ENCODE results near the gene NMT1. TPM values are rescaled to one million over a fixed set of nuclear protein-coding genes. Genes with fewer than 3 reads are reported as not detected.

The NMT1 gene
- total RNA-seq, 2 experiments from 2014 or later: 61.1 to 62.2 TPM

GRCh38 chr17:45156242-45156641, 95.1 kb downstream of the NMT1 start:
- Mint-ChIP-seq H3K4me1 (ENCODE audit: low read depth) (peaks cover 43% of the 10 kb centered on the region), H3K27me3 (no peaks in the 10 kb centered on the region), H3K9me3 (no peaks in the 10 kb centered on the region), H3K4me3 (no peak overlapping the region), H3K36me3 (ENCODE audit: low read depth) (peaks cover 23% of the 10 kb centered on the region), H3K27ac (no peak overlapping the region)
- no peak overlapping the region for H3K4me3 ChIP-seq (ENCODE audit: low read length)
- peaks cover 3% of the 10 kb centered on the region for H3K36me3 ChIP-seq (ENCODE audit: insufficient read depth, low read length)
- no peaks in the 10 kb centered on the region for H3K27me3 ChIP-seq (ENCODE audit: control insufficient read depth in 1 of 2, insufficient read depth in 2 of 2, low read length in 2 of 2)
- ChIA-PET CTCF (interaction anchor here (2.1 kb wide), 1 partner anchor 21 kb away, joined by 22 read pairs; the partner anchor contains the start of gene ACBD4), POLR2A (interaction anchor here (0.9 to 1.2 kb wide), 2 partner anchors 21 to 32 kb away, joined by 3 to 4 read pairs; partner anchors contain the start of gene ACBD4)
- no peak for TF ChIP-seq CTCF (IDR thresholded peaks at IDR 0.05)
- DNase-seq (no peak), ATAC-seq (ENCODE audit: poor library complexity) (no peak)
- no peaks in the 10 kb centered on the region for H3K9me3 ChIP-seq (ENCODE audit: control insufficient read depth in 1 of 2, insufficient read depth in 1 of 2, low read length in 2 of 2)
- intact Hi-C loops (cut with DNase I, micrococcal nuclease): no loop called here
- no peak overlapping the region for H3K27ac ChIP-seq (ENCODE audit: low read depth in 1 of 2, low read length in 2 of 2)
- H3K4me1 ChIP-seq (ENCODE audit: insufficient read depth, low read length): peaks cover 37% of the 10 kb centered on the region

Small RNA genes within 50 kb of the gene (microRNA-seq; reads per million reads assigned to microRNA genes)
- gene MIR6784 (ENCODE audit: borderline microRNAs expressed, borderline replicate concordance): not detected

Other genes with a start within 250 kb of the NMT1 start
- not detected for gene GJC1, start 231.0 kb upstream of the NMT1 start, total RNA-seq
- gene HIGD1B, start 213.4 kb upstream of the NMT1 start, total RNA-seq: not detected
- gene EFTUD2, start 161.9 kb upstream of the NMT1 start, total RNA-seq: 100 to 1,000 TPM; 105 to 112 TPM
- not detected for gene GFAP, start 145.8 kb upstream of the NMT1 start, total RNA-seq
- gene KIF18B, start 113.5 kb upstream of the NMT1 start, total RNA-seq: under 1 TPM; 0.05 to 0.08 TPM
- not detected for gene C1QL1, start 93.0 kb upstream of the NMT1 start, total RNA-seq
- 10 to 100 TPM; 11.6 to 12.2 TPM for gene DCAKD, start 9.7 kb upstream of the NMT1 start, total RNA-seq
- gene PLCD3, start 71.2 kb downstream of the NMT1 start, total RNA-seq: 1 to 10 TPM; 1.8 to 2.4 TPM
- gene ACBD4, start 74.4 kb downstream of the NMT1 start, total RNA-seq: 10 to 100 TPM; 24.8 to 26.3 TPM
- 10 to 100 TPM; 50.5 to 50.9 TPM for gene HEXIM1, start 87.2 kb downstream of the NMT1 start, total RNA-seq
- gene HEXIM2, start 100.6 kb downstream of the NMT1 start, total RNA-seq: 1 to 10 TPM; 1.3 to 1.5 TPM
- 100 to 1,000 TPM; 378 to 387 TPM for gene FMNL1, start 160.6 kb downstream of the NMT1 start, total RNA-seq
- gene SPATA32, start 200.8 kb downstream of the NMT1 start, total RNA-seq: under 1 TPM; 0.20 to 0.27 TPM